PC-9 (cell line): ENCODE results near the gene SEC31A.

Experiments used
- CTCF ChIP-seq: fragments of 200-600 bp; sonication (generic); conservative IDR thresholded peaks from 2 replicates; pipeline ENCODE4 v1.6.1; 2017; ENCODE audit warnings: mixed run types, antibody characterized with exemption, mild to moderate bottlenecking, moderate library complexity
- EZH2 ChIP-seq: fragments of 200-600 bp; sonication (generic); IDR thresholded peaks from 2 replicates; pipeline ENCODE4 v1.8.0; 2017; ENCODE audit warnings: antibody characterized with exemption, low read depth

DNA sequence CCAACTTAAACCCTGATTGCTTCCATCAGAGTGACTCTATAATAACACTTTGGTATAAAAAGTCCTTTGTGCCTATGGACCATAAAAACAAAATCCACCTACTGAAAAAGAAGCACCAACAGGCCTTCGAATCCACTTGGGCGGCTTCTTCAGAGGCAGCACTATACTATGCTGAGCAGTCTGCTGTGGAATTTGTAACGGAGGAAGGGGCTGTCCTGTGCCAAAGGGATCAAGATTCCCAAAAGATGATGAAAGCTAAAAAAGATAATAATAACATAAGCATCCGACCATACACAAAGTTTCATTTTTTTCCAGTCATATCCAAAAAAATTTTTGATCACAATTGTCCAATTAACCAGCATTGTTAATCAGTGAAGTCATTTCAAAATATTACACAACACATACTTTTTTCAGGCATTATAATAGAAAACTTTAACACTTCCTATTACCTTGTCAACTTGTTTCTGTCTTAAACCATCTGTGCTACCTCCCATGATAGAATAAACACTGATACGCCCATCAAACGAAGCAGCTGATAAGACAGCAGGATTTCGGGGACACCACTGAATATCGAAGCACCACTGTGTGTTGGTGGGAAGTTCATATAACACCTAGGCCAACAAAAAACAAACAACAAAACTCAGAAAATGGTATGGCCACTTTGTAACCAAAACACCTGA is 24.1 kb downstream of the SEC31A start:
- TF ChIP-seq CTCF (no peak), EZH2 (no peak)
